ENCODE measurements around the gene PRELP.

The PRELP gene

GRCh38 chr1:203520315-203520714 is 44.7 kb downstream of the PRELP start:
- Histone ChIP-seq H3K4me1 (ENCODE audit: control insufficient read depth, insufficient read depth, low read length) (peaks cover 28% of the 10 kb centered on the region), H3K4me3 (ENCODE audit: low read length) (no peak overlapping the region), H3K9me3 (replicated peaks; ENCODE audit: low read length) (no peaks in the 10 kb centered on the region), H3K36me3 (ENCODE audit: insufficient read depth, low read length) (no peaks in the 10 kb centered on the region), H3K9ac (ENCODE audit: low read depth, low read length) (peak overlapping the region; percentile 14), H3K27me3 (ENCODE audit: control insufficient read depth, insufficient read depth, low read length) (no peaks in the 10 kb centered on the region), H3K4me2 (ENCODE audit: low read length) (no peak overlapping the region)

DNA sequence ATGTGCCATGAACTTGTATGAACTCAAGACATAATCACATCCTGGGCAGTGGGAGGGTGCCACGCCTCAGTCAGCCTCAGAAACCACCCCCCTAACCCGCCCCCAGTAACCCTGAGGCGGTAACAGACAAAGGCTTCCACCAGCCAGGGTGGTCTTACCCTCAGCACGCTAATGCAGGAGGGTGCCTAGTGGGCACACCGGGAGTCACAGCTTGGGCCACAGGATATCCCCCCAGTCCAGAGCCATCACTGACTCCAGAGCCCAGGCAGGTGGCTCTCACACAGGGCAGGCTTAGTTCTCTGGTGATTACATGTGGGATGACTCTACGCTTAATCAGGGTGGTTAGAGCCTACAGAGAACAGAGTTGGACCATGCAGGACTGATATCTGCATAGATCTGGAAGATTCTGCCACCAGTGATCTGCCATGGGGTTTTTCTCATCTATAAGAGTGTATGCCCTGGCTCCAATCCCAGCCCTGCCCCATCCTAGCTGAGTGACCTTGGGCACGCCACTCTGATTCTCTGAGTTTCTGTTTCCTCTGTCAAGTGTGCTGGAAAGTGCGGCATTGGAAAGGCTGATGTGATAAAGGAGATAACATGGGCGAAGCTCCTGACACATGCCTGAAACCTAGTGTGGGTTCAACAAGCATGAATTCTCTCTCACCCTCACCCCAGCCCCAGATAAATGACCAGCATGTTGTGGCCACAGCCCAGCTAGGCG is 45.6 kb downstream of the PRELP start:
- Histone ChIP-seq H3K4me3 (ENCODE audit: low read length) (no peak overlapping the region), H3K27me3 (ENCODE audit: control insufficient read depth, insufficient read depth, low read length) (no peaks in the 10 kb centered on the region), H3K4me2 (ENCODE audit: low read length) (no peak overlapping the region), H3K9me3 (replicated peaks; ENCODE audit: low read length) (no peaks in the 10 kb centered on the region), H3K4me1 (ENCODE audit: control insufficient read depth, insufficient read depth, low read length) (peaks cover 30% of the 10 kb centered on the region), H3K9ac (ENCODE audit: low read depth, low read length) (no peak overlapping the region), H3K36me3 (ENCODE audit: insufficient read depth, low read length) (no peaks in the 10 kb centered on the region)

DNA sequence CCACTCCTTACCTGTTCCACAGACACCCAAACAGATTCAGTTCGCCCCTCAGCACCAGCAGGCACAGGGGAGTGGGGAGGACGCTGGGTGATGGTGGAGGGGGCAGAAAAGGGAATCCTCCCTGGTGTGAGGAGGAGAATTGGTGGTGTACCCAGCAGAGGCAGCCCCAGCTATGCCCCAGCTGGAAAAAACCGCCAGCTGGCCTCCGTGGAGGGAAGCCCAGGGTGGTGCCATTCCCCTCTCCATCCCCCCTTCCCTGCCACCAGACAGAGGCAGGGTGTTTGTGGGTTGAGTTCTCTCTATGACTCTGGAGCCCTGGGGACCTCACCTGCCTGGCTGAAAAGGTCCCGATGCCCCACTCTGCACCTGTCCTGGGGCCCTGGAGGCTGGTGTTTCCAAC is 46.2 kb downstream of the PRELP start:
- Histone ChIP-seq H3K9me3 (replicated peaks; ENCODE audit: low read length) (no peaks in the 10 kb centered on the region), H3K36me3 (ENCODE audit: insufficient read depth, low read length) (no peaks in the 10 kb centered on the region), H3K4me2 (ENCODE audit: low read length) (no peak overlapping the region), H3K4me1 (ENCODE audit: control insufficient read depth, insufficient read depth, low read length) (peaks cover 35% of the 10 kb centered on the region), H3K4me3 (ENCODE audit: low read length) (no peak overlapping the region), H3K9ac (ENCODE audit: low read depth, low read length) (no peak overlapping the region), H3K27me3 (ENCODE audit: control insufficient read depth, insufficient read depth, low read length) (no peaks in the 10 kb centered on the region)

- no peaks in the 10 kb centered on the region for H3K36me3 ChIP-seq (ENCODE audit: insufficient read depth, low read length)
These were observed 46.6 kb downstream of the PRELP start for GRCh38 chr1:203522237-203522636.

GRCh38 chr1:203523667-203524066 is 48.1 kb downstream of the PRELP start:
- Histone ChIP-seq H3K9me3 (replicated peaks; ENCODE audit: low read length) (no peaks in the 10 kb centered on the region), H3K4me3 (ENCODE audit: low read length) (no peak overlapping the region), H3K9ac (ENCODE audit: low read depth, low read length) (no peak overlapping the region), H3K27me3 (ENCODE audit: control insufficient read depth, insufficient read depth, low read length) (no peaks in the 10 kb centered on the region), H3K36me3 (ENCODE audit: insufficient read depth, low read length) (no peaks in the 10 kb centered on the region), H3K4me1 (ENCODE audit: control insufficient read depth, insufficient read depth, low read length) (peaks cover 39% of the 10 kb centered on the region), H3K4me2 (ENCODE audit: low read length) (no peak overlapping the region)

More at GRCh38 chr1:203522237-203522636, 46.6 kb downstream of the PRELP start:
- Histone ChIP-seq H3K4me2 (ENCODE audit: low read length) (no peak overlapping the region), H3K9me3 (replicated peaks; ENCODE audit: low read length) (no peaks in the 10 kb centered on the region), H3K9ac (ENCODE audit: low read depth, low read length) (no peak overlapping the region), H3K4me3 (ENCODE audit: low read length) (no peak overlapping the region), H3K27me3 (ENCODE audit: control insufficient read depth, insufficient read depth, low read length) (no peaks in the 10 kb centered on the region), H3K4me1 (ENCODE audit: control insufficient read depth, insufficient read depth, low read length) (peaks cover 35% of the 10 kb centered on the region)

GRCh38 chr1:203524152-203524551 is 48.5 kb downstream of the PRELP start:
- Histone ChIP-seq H3K4me3 (ENCODE audit: low read length) (no peak overlapping the region), H3K36me3 (ENCODE audit: insufficient read depth, low read length) (no peaks in the 10 kb centered on the region), H3K4me2 (ENCODE audit: low read length) (no peak overlapping the region), H3K9me3 (replicated peaks; ENCODE audit: low read length) (no peaks in the 10 kb centered on the region), H3K27me3 (ENCODE audit: control insufficient read depth, insufficient read depth, low read length) (no peaks in the 10 kb centered on the region), H3K4me1 (ENCODE audit: control insufficient read depth, insufficient read depth, low read length) (peaks cover 44% of the 10 kb centered on the region), H3K9ac (ENCODE audit: low read depth, low read length) (no peak overlapping the region)

DNA sequence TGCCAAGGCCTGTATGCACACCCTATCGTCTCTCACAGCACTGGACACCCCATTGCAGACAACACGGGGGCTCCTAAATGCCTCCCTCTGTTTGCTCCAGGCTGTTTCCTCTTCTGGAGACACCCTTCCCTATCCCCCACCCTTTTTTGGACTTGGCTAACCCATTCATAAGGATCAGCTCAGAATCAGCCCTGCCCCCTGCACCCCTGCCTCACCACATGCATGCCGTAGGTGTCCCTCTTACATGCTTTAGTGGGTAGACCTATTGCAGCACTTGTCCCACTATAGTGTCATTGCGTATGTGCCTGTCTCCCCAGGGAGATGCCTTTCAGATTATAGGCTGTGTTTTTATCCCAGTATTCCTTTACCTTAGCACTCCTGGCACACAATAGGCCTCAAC is 49.2 kb downstream of the PRELP start:
- H3K9me3 ChIP-seq (replicated peaks; ENCODE audit: low read length) = no peaks in the 10 kb centered on the region
- no peaks in the 10 kb centered on the region for H3K27me3 ChIP-seq (ENCODE audit: control insufficient read depth, insufficient read depth, low read length)
- H3K4me2 ChIP-seq (ENCODE audit: low read length) = no peak overlapping the region
- H3K4me1 ChIP-seq (ENCODE audit: control insufficient read depth, insufficient read depth, low read length) = peaks cover 46% of the 10 kb centered on the region
- H3K9ac ChIP-seq (ENCODE audit: low read depth, low read length) = no peak overlapping the region
- no peak overlapping the region for H3K4me3 ChIP-seq (ENCODE audit: low read length)
- no peaks in the 10 kb centered on the region for H3K36me3 ChIP-seq (ENCODE audit: insufficient read depth, low read length)

DNA sequence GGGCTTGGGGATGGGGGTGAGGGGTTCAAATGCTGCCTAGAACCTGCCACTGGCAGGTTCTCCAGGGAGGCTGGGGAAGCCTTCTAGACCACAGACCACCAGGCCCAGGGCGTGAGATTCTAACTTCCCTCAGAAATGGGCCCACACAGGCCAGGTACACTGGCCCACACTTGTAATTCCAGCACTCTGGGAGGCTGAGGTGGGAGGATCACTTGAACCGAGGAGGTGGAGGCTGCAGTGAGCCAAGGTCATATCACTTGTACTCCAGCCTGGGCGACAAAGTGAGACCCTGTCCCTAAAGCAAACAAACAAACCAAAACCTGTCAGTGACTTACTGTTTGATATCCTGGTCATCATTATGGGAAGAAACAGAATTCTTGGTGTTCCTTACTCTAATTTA is 50.1 kb downstream of the PRELP start:
- no peak overlapping the region for H3K4me2 ChIP-seq (ENCODE audit: low read length)
- H3K4me1 ChIP-seq (ENCODE audit: control insufficient read depth, insufficient read depth, low read length) = peaks cover 37% of the 10 kb centered on the region
- H3K36me3 ChIP-seq (ENCODE audit: insufficient read depth, low read length) = no peaks in the 10 kb centered on the region

DNA sequence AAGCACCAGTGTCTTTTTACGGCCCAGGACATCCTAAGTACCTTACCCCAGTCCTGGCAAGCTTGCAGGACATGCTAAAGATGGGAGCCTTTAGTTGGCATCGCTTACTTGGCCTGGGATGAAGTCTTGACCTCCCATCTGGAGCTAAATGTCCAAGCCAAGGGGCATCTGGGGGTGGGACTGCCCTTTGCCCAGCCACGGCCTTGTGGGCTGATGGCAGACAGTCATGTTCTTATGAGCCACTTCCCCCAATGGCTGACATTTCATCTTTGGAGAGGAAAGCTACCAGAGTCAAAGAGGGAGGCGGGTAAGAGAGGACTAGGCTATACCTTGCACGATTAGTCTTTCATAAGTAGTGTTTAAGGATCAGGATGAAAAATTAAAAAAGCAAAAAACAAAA is 50.5 kb downstream of the PRELP start:
- Histone ChIP-seq H3K9ac (ENCODE audit: low read depth, low read length) (no peak overlapping the region), H3K4me1 (ENCODE audit: control insufficient read depth, insufficient read depth, low read length) (peaks cover 33% of the 10 kb centered on the region), H3K9me3 (replicated peaks; ENCODE audit: low read length) (no peaks in the 10 kb centered on the region), H3K4me2 (ENCODE audit: low read length) (no peak overlapping the region), H3K27me3 (ENCODE audit: control insufficient read depth, insufficient read depth, low read length) (no peaks in the 10 kb centered on the region), H3K4me3 (ENCODE audit: low read length) (no peak overlapping the region), H3K36me3 (ENCODE audit: insufficient read depth, low read length) (no peaks in the 10 kb centered on the region)

More for the DNA sequence above, 50.1 kb downstream of the PRELP start:
- Histone ChIP-seq H3K9ac (ENCODE audit: low read depth, low read length) (no peak overlapping the region), H3K4me3 (ENCODE audit: low read length) (no peak overlapping the region), H3K9me3 (replicated peaks; ENCODE audit: low read length) (no peaks in the 10 kb centered on the region), H3K27me3 (ENCODE audit: control insufficient read depth, insufficient read depth, low read length) (no peaks in the 10 kb centered on the region)

DNA sequence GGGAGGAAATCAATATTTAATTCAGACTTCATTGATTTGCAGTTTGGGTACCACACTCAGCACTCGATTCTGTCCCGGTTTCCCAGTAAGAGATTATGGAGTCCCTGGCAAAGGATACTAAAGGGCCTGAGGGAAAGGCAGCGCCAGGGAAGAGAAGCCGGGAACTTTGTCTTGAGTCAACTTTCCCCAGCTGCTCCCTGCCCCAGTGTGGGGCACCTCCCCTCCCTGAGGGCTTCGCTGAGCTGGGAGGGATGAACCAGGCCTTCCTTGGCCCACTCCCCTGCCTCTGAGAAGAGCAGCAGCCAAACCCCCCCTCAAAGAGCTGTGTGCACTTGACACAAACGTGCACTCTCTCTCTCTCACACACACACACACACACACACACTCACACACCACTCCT is 51.0 kb downstream of the PRELP start:
- no peak overlapping the region for H3K4me2 ChIP-seq (ENCODE audit: low read length)
- H3K4me1 ChIP-seq (ENCODE audit: control insufficient read depth, insufficient read depth, low read length) = peaks cover 28% of the 10 kb centered on the region
- H3K36me3 ChIP-seq (ENCODE audit: insufficient read depth, low read length) = no peaks in the 10 kb centered on the region

DNA sequence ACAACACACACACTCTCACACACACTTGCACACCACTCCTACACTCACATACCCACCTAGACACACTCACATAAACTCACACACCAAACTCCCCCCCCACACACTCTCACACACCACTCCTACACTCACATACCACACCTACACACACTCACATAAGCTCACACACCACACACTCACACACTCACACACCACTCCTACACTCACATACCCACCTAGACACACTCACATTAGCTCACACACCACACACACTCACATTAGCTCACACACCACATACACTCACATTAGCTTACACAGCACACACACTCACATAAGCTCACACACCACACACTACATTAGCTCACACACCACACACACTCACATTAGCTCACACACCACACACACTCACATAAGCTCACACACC is 51.4 kb downstream of the PRELP start:
- Histone ChIP-seq H3K4me3 (ENCODE audit: low read length) (no peak overlapping the region), H3K27me3 (ENCODE audit: control insufficient read depth, insufficient read depth, low read length) (no peaks in the 10 kb centered on the region), H3K4me2 (ENCODE audit: low read length) (no peak overlapping the region), H3K9ac (ENCODE audit: low read depth, low read length) (no peak overlapping the region), H3K4me1 (ENCODE audit: control insufficient read depth, insufficient read depth, low read length) (peaks cover 24% of the 10 kb centered on the region), H3K9me3 (replicated peaks; ENCODE audit: low read length) (no peaks in the 10 kb centered on the region), H3K36me3 (ENCODE audit: insufficient read depth, low read length) (no peaks in the 10 kb centered on the region)

More for the DNA sequence above, 51.0 kb downstream of the PRELP start:
- Histone ChIP-seq H3K9me3 (replicated peaks; ENCODE audit: low read length) (no peaks in the 10 kb centered on the region), H3K9ac (ENCODE audit: low read depth, low read length) (no peak overlapping the region), H3K27me3 (ENCODE audit: control insufficient read depth, insufficient read depth, low read length) (no peaks in the 10 kb centered on the region), H3K4me3 (ENCODE audit: low read length) (no peak overlapping the region)

GRCh38 chr1:203528063-203528462 is 52.5 kb downstream of the PRELP start:
- no peak overlapping the region for H3K4me2 ChIP-seq (ENCODE audit: low read length)
- peaks cover 18% of the 10 kb centered on the region for H3K4me1 ChIP-seq (ENCODE audit: control insufficient read depth, insufficient read depth, low read length)
- no peaks in the 10 kb centered on the region for H3K27me3 ChIP-seq (ENCODE audit: control insufficient read depth, insufficient read depth, low read length)

More at GRCh38 chr1:203528063-203528462, 52.5 kb downstream of the PRELP start:
- Histone ChIP-seq H3K9ac (ENCODE audit: low read depth, low read length) (no peak overlapping the region), H3K36me3 (ENCODE audit: insufficient read depth, low read length) (no peaks in the 10 kb centered on the region), H3K9me3 (replicated peaks; ENCODE audit: low read length) (no peaks in the 10 kb centered on the region), H3K4me3 (ENCODE audit: low read length) (no peak overlapping the region)

Measured in skeletal muscle satellite cell (primary cell).